Keratinocyte (primary cell): ENCODE data around the gene UNK. TPM values are rescaled to one million over a fixed set of nuclear protein-coding genes. Genes with fewer than 3 reads are reported as not detected.

Experiments
- DNase-seq: peaks from one replicate; pipeline ENCODE4 v3.0.0-alpha.2; 2011; ENCODE audit warnings: low read depth, missing footprints, low spot score
- FAIRE-seq: peaks from 2 replicates; lab custom pipeline; 2011; peaks lifted over from hg19 to GRCh38; lab: Jason Lieb, UNC
- H2AFZ ChIP-seq: 2 replicates; pipeline ENCODE4 v1.6.0; 2012; ENCODE audit warnings: low read length, control low read depth, inconsistent platforms; ENCODE audit not compliant: control insufficient read depth
- H3K27ac ChIP-seq: 2 replicates; pipeline ENCODE4 v1.5.1; 2011; ENCODE audit warnings: low read length; ENCODE audit not compliant: control insufficient read depth, insufficient read depth
- H3K27me3 ChIP-seq: 3 replicates; pipeline ENCODE4 v1.6.0; 2011; ENCODE audit warnings: low read length; ENCODE audit not compliant: control insufficient read depth, insufficient read depth; ENCODE audit errors: extremely low read depth
- H3K36me3 ChIP-seq, 2 experiments: 2 replicates in 1 of 2; 3 replicates in 1 of 2; pipeline ENCODE4 v1.5.1; 2011; ENCODE audit warnings: low read length in 2 of 2, mild to moderate bottlenecking in 1 of 2; ENCODE audit not compliant: control insufficient read depth in 2 of 2, insufficient read depth in 2 of 2; ENCODE audit errors: extremely low read depth in 1 of 2
- H3K4me1 ChIP-seq: 3 replicates; pipeline ENCODE4 v1.5.1; 2011; ENCODE audit warnings: low read length; ENCODE audit not compliant: control insufficient read depth, insufficient read depth; ENCODE audit errors: extremely low read depth
- H3K4me2 ChIP-seq: 3 replicates; pipeline ENCODE4 v1.6.0; 2011; ENCODE audit warnings: low read depth, low read length; ENCODE audit not compliant: control insufficient read depth, insufficient read depth; ENCODE audit errors: extremely low read depth
- H3K4me3 ChIP-seq, 3 experiments: fragments of 200-600 bp in 1 of 3; sonication (generic) in 1 of 3; 2 replicates in 2 of 3; 3 replicates in 1 of 3; pipeline ENCODE4 v1.5.1; 2011 to 2016; ENCODE audit warnings: low read length in 3 of 3, mild to moderate bottlenecking in 3 of 3, control low read depth in 2 of 3, inconsistent platforms in 1 of 3, low read depth in 1 of 3, mixed read lengths in 1 of 3, mixed run types in 1 of 3, moderate library complexity in 1 of 3; ENCODE audit not compliant: control insufficient read depth in 2 of 3, insufficient read depth in 2 of 3; ENCODE audit errors: extremely low read depth in 1 of 3
- H3K79me2 ChIP-seq: 2 replicates; pipeline ENCODE4 v1.6.0; 2012; ENCODE audit warnings: low read length; ENCODE audit not compliant: control insufficient read depth, insufficient read depth
- H3K9ac ChIP-seq: 3 replicates; pipeline ENCODE4 v1.6.0; 2011; ENCODE audit warnings: low read length; ENCODE audit not compliant: control insufficient read depth, insufficient read depth; ENCODE audit errors: extremely low read depth
- H3K9me1 ChIP-seq: 3 replicates; pipeline ENCODE4 v1.6.0; 2011; ENCODE audit warnings: low read length; ENCODE audit not compliant: control insufficient read depth, insufficient read depth; ENCODE audit errors: extremely low read depth
- H3K9me3 ChIP-seq: 2 replicates; pipeline ENCODE4 v1.5.1; 2012; ENCODE audit warnings: low read depth, low read length; ENCODE audit not compliant: control insufficient read depth
- H4K20me1 ChIP-seq: 3 replicates; pipeline ENCODE4 v1.6.0; 2011; ENCODE audit warnings: low read length; ENCODE audit not compliant: control insufficient read depth, insufficient read depth; ENCODE audit errors: extremely low read depth
- EZH2 ChIP-seq: IDR thresholded peaks from one replicate; pipeline ENCODE4 v1.6.1; 2012; ENCODE audit warnings: inconsistent platforms, mild to moderate bottlenecking, low read length, moderate library complexity
- dilution Hi-C: fragments of 300-500 bp; cut with MboI; formaldehyde crosslinking; loops from one replicate; pipeline ENCODE4 v1.7.0; 2020; ENCODE audit warnings: low sequenced_read_pairs; ENCODE audit not compliant: extremely low pct_ligation_motif_present
- polyA plus RNA-seq, 5 experiments: library from polyadenylated mRNA; depleted of rRNA in 3 of 5; stranded (reverse) in 3 of 5; stranded (forward) in 1 of 5; unstranded in 1 of 5; fragments of >200 nt; gene quantifications; 1 replicate in 1 of 5; 2 replicates in 3 of 5; 3 replicates in 1 of 5; pipeline versions ENCODE4 v1.2.1 to v1.2.3, GENCODE V29; 2011 to 2012; ENCODE audit warnings: missing spikeins in 2 of 5, low read depth in 1 of 5, low replicate concordance in 1 of 5
- TF ChIP-seq, protein P1 (sequence below), 3 experiments: IDR thresholded peaks in 1 of 3; conservative IDR thresholded peaks in 1 of 3; optimal IDR thresholded peaks in 1 of 3; 2 replicates in 2 of 3; 3 replicates in 1 of 3; pipeline versions ENCODE3 to v1.5.1; 2011; ENCODE audit warnings: low read length in 3 of 3, mild to moderate bottlenecking in 3 of 3, moderate library complexity in 2 of 3, control low read depth in 1 of 3, inconsistent platforms in 1 of 3; ENCODE audit not compliant: insufficient read depth in 2 of 3; ENCODE audit errors: extremely low read depth in 1 of 3

UNK gene
- polyA plus RNA-seq, 1 donor (not counting 4 experiments of a cell fraction or from before 2014, with no cell fraction given) = 13.0 TPM

DNA sequence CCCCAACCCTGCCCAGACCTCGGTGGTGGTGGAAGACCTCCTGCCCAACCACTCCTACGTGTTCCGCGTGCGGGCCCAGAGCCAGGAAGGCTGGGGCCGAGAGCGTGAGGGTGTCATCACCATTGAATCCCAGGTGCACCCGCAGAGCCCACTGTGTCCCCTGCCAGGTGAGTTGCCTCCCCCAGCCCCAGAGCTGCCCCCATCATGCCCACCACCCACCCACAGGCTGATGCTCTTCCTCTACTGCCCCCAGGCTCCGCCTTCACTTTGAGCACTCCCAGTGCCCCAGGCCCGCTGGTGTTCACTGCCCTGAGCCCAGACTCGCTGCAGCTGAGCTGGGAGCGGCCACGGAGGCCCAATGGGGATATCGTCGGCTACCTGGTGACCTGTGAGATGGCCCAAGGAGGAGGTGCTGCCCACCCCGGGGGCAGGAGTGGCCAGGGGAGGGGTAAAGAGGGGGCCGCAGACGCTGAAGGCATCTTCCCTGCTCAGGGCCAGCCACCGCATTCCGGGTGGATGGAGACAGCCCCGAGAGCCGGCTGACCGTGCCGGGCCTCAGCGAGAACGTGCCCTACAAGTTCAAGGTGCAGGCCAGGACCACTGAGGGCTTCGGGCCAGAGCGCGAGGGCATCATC, 28.0 kb upstream of the UNK start:
- H3K27me3 ChIP-seq = no peaks in the 10 kb centered on the region
- H3K9ac ChIP-seq = no peak overlapping the region
- H3K4me2 ChIP-seq = no peak overlapping the region
- H3K36me3 ChIP-seq = peaks cover 50 to 66% of the 10 kb centered on the region in 2 experiments
- H3K27ac ChIP-seq = no peak overlapping the region
- dilution Hi-C loops = no loop called here
- no peak overlapping the region for H2AFZ ChIP-seq
- TF ChIP-seq, protein P1, sequence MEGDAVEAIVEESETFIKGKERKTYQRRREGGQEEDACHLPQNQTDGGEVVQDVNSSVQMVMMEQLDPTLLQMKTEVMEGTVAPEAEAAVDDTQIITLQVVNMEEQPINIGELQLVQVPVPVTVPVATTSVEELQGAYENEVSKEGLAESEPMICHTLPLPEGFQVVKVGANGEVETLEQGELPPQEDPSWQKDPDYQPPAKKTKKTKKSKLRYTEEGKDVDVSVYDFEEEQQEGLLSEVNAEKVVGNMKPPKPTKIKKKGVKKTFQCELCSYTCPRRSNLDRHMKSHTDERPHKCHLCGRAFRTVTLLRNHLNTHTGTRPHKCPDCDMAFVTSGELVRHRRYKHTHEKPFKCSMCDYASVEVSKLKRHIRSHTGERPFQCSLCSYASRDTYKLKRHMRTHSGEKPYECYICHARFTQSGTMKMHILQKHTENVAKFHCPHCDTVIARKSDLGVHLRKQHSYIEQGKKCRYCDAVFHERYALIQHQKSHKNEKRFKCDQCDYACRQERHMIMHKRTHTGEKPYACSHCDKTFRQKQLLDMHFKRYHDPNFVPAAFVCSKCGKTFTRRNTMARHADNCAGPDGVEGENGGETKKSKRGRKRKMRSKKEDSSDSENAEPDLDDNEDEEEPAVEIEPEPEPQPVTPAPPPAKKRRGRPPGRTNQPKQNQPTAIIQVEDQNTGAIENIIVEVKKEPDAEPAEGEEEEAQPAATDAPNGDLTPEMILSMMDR (optimal IDR thresholded peaks at IDR 0.05 in 1 of 3, IDR thresholded peaks at IDR 0.05 in 1 of 3, conservative IDR thresholded peaks at IDR 0.05 in 1 of 3; ENCODE audit: extremely low read depth in 1 of 3, insufficient read depth in 2 of 3, low read length in 3 of 3) = no peak
- TF ChIP-seq EZH2 = no peak
- no peak for FAIRE-seq
- H3K4me1 ChIP-seq = no peaks in the 10 kb centered on the region
- DNase-seq = no peak
- H3K79me2 ChIP-seq = peaks cover 2% of the 10 kb centered on the region
- peaks cover 74% of the 10 kb centered on the region for H4K20me1 ChIP-seq
- H3K9me3 ChIP-seq = no peaks in the 10 kb centered on the region
- no peak overlapping the region for H3K4me3 ChIP-seq
- no peaks in the 10 kb centered on the region for H3K9me1 ChIP-seq

DNA sequence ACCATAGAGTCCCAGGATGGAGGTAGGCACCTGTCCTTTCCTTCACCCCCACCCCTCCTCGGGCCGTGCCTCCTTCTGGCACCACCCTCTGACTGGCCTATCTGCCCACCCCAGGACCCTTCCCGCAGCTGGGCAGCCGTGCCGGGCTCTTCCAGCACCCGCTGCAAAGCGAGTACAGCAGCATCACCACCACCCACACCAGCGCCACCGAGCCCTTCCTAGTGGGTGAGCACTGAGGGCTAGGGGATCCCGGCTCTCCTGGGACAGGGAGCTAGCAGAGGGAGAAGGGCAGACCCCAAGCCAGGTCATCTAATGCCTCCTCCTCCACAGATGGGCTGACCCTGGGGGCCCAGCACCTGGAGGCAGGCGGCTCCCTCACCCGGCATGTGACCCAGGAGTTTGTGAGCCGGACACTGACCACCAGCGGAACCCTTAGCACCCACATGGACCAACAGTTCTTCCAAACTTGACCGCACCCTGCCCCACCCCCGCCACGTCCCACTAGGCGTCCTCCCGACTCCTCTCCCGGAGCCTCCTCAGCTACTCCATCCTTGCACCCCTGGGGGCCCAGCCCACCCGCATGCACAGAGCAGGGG, 27.4 kb upstream of the UNK start:
- Histone ChIP-seq H3K27me3 (no peaks in the 10 kb centered on the region), H3K27ac (no peak overlapping the region), H3K4me2 (no peak overlapping the region), H3K36me3 (peaks cover 48 to 62% of the 10 kb centered on the region in 2 experiments), H4K20me1 (peaks cover 68% of the 10 kb centered on the region), H3K9me3 (no peaks in the 10 kb centered on the region), H3K9me1 (no peaks in the 10 kb centered on the region), H3K9ac (no peak overlapping the region), H2AFZ (no peak overlapping the region), H3K79me2 (peaks cover 2% of the 10 kb centered on the region), H3K4me1 (no peaks in the 10 kb centered on the region), H3K4me3 (no peak overlapping the region)
- no peak for FAIRE-seq
- TF ChIP-seq, protein P1 (optimal IDR thresholded peaks at IDR 0.05 in 1 of 3, IDR thresholded peaks at IDR 0.05 in 1 of 3, conservative IDR thresholded peaks at IDR 0.05 in 1 of 3; ENCODE audit: extremely low read depth in 1 of 3, insufficient read depth in 2 of 3, low read length in 3 of 3) = no peak
- dilution Hi-C loops = no loop called here
- DNase-seq = no peak
